SK-N-SH treated with all-trans-retinoic acid at 6 μM for 48 hours (cell line): ENCODE data around the gene HPGD.

Experiments
- ATAC-seq: fragments of 200-7000 bp; cut with Tn5 transposase; 3 replicates; pipeline ENCODE4 v1.9.1; 2020; ENCODE audit warnings: mild to moderate bottlenecking, moderate library complexity
- ARNTL ChIP-seq: fragments of 450-650 bp; formaldehyde crosslinking; IDR thresholded peaks from 2 replicates; pipeline ENCODE4 v1.5.0; 2020; ENCODE audit warnings: low read depth, mild to moderate bottlenecking, moderate library complexity, borderline replicate concordance
- BACH2 ChIP-seq: fragments of 250-450 bp; sonication (Bioruptor Pico); IDR thresholded peaks from 2 replicates; pipeline ENCODE4 v1.9.0; 2021; ENCODE audit warnings: mild to moderate bottlenecking, borderline replicate concordance
- CSDC2 ChIP-seq: fragments of 250-450 bp; sonication (Bioruptor Pico); IDR thresholded peaks from 2 replicates; pipeline ENCODE4 v1.5.0; 2020; ENCODE audit warnings: mild to moderate bottlenecking, moderate library complexity
- ESRRG ChIP-seq: fragments of 250-450 bp; sonication (Bioruptor Pico); IDR thresholded peaks from 2 replicates; pipeline ENCODE4 v1.6.1; 2021; ENCODE audit warnings: mild to moderate bottlenecking
- GLIS3 ChIP-seq: fragments of 250-450 bp; sonication (Bioruptor Pico); IDR thresholded peaks from 2 replicates; pipeline ENCODE4 v1.5.0; 2020; ENCODE audit warnings: mild to moderate bottlenecking, moderate library complexity
- ISL1 ChIP-seq: fragments of 250-450 bp; sonication (Bioruptor Pico); IDR thresholded peaks from 2 replicates; pipeline ENCODE4 v2.1.2; 2022; ENCODE audit warnings: mild to moderate bottlenecking, moderate library complexity
- OSR1 ChIP-seq: fragments of 250-450 bp; sonication (Bioruptor Pico); IDR thresholded peaks from 2 replicates; pipeline ENCODE4 v1.8.0; 2022; ENCODE audit warnings: moderate library complexity, mild to moderate bottlenecking, inconsistent platforms
- PATZ1 ChIP-seq: fragments of 250-450 bp; sonication (Bioruptor Pico); IDR thresholded peaks from 2 replicates; pipeline ENCODE4 v1.8.0; 2020; ENCODE audit warnings: mild to moderate bottlenecking, moderate library complexity, borderline replicate concordance
- POU6F1 ChIP-seq: fragments of 250-450 bp; sonication (Bioruptor Pico); IDR thresholded peaks from 2 replicates; pipeline ENCODE4 v1.8.0; 2021; ENCODE audit warnings: low read depth, mild to moderate bottlenecking, moderate library complexity, borderline replicate concordance
- RARB ChIP-seq: fragments of 250-450 bp; sonication (Bioruptor Pico); IDR thresholded peaks from 2 replicates; pipeline ENCODE4 v1.8.0; 2021; ENCODE audit warnings: mild to moderate bottlenecking, moderate library complexity
- SNAI2 ChIP-seq: fragments of 250-450 bp; sonication (Bioruptor Pico); IDR thresholded peaks from 2 replicates; pipeline ENCODE4 v1.5.0; 2020; ENCODE audit warnings: mild to moderate bottlenecking, moderate library complexity
- TCF4 ChIP-seq: fragments of 250-450 bp; sonication (Bioruptor Pico); IDR thresholded peaks from 2 replicates; pipeline ENCODE4 v1.8.0; 2021; ENCODE audit warnings: mild to moderate bottlenecking, moderate library complexity, borderline replicate concordance
- TOX ChIP-seq: fragments of 250-450 bp; sonication (Bioruptor Pico); IDR thresholded peaks from 2 replicates; pipeline ENCODE4 v1.8.0; 2021; ENCODE audit warnings: mild to moderate bottlenecking, moderate library complexity, borderline replicate concordance
- TSHZ2 ChIP-seq: fragments of 250-450 bp; sonication (Bioruptor Pico); IDR thresholded peaks from 2 replicates; pipeline ENCODE4 v1.5.0; 2020; ENCODE audit warnings: mild to moderate bottlenecking, moderate library complexity
- ZC3H10 ChIP-seq: fragments of 250-450 bp; sonication (Bioruptor Pico); IDR thresholded peaks from 2 replicates; pipeline ENCODE4 v1.5.1; 2021; ENCODE audit warnings: mild to moderate bottlenecking, moderate library complexity
- ZFP3 ChIP-seq: fragments of 250-450 bp; sonication (Bioruptor Pico); IDR thresholded peaks from 2 replicates; pipeline ENCODE4 v1.5.0; 2020; ENCODE audit warnings: mild to moderate bottlenecking, moderate library complexity
- ZFP30 ChIP-seq: fragments of 450-650 bp; formaldehyde crosslinking; IDR thresholded peaks from 2 replicates; pipeline ENCODE4 v1.5.0; 2022; ENCODE audit warnings: mild to moderate bottlenecking, moderate library complexity
- ZNF565 ChIP-seq: fragments of 450-650 bp; formaldehyde crosslinking; conservative IDR thresholded peaks from 2 replicates; pipeline ENCODE4 v1.5.0; 2020; ENCODE audit warnings: low read depth, mild to moderate bottlenecking, moderate library complexity
- ZNF70 ChIP-seq: fragments of 450-650 bp; formaldehyde crosslinking; IDR thresholded peaks from 2 replicates; pipeline ENCODE4 v1.5.0; 2020; ENCODE audit warnings: mild to moderate bottlenecking, moderate library complexity
- ZNF8 ChIP-seq: fragments of 450-650 bp; formaldehyde crosslinking; IDR thresholded peaks from 2 replicates; pipeline ENCODE4 v1.5.0; 2020; ENCODE audit warnings: mild to moderate bottlenecking, moderate library complexity
- TF ChIP-seq, protein P1 (sequence below): fragments of 250-450 bp; sonication (Bioruptor Pico); IDR thresholded peaks from 2 replicates; pipeline ENCODE4 v1.5.1; 2021; ENCODE audit warnings: mild to moderate bottlenecking, moderate library complexity

Gene HPGD

DNA sequence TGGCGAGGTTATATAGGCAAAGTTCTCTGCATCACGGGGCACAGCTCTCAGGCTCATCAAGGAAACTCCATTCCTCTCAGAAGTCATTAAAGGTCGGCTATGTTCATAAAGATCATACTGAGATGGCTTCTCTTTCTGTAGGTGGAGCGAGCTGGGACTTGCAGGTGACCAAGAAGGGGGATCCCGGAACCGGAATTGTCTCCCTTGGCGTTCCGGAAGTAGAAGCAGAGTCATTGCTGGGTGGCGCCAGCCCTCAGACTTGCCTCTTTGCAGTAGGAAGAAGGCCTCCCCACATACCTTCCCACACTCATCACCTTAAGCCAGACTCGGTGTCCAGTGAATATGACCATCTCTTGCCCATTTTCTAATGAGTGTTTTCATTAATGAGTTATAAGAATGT lies 17.9 kb upstream of the HPGD start:
- ATAC-seq: no peak
- TF ChIP-seq RARB: no peak
- no peak for TF ChIP-seq ISL1
- TF ChIP-seq OSR1 (CRISPR knock-in tag): no peak
- no peak for TF ChIP-seq TCF4 (CRISPR knock-in tag)
- no peak for TF ChIP-seq ZNF8 (CRISPR knock-in tag)
- no peak for TF ChIP-seq ZFP3
- no peak for TF ChIP-seq TOX

- TF ChIP-seq OSR1 (CRISPR knock-in tag) (no peak), SNAI2 (CRISPR knock-in tag) (no peak), ZNF70 (CRISPR knock-in tag) (no peak), ZFP30 (CRISPR knock-in tag) (no peak), ZNF565 (CRISPR knock-in tag) (no peak), ZFP3 (no peak), BACH2 (CRISPR knock-in tag) (no peak), GLIS3 (CRISPR knock-in tag) (no peak), PATZ1 (CRISPR knock-in tag) (no peak), POU6F1 (CRISPR knock-in tag) (no peak), TSHZ2 (CRISPR knock-in tag) (no peak), TOX (no peak)
- TF ChIP-seq, protein P1, sequence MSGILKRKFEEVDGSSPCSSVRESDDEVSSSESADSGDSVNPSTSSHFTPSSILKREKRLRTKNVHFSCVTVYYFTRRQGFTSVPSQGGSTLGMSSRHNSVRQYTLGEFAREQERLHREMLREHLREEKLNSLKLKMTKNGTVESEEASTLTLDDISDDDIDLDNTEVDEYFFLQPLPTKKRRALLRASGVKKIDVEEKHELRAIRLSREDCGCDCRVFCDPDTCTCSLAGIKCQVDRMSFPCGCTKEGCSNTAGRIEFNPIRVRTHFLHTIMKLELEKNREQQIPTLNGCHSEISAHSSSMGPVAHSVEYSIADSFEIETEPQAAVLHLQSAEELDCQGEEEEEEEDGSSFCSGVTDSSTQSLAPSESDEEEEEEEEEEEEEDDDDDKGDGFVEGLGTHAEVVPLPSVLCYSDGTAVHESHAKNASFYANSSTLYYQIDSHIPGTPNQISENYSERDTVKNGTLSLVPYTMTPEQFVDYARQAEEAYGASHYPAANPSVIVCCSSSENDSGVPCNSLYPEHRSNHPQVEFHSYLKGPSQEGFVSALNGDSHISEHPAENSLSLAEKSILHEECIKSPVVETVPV (CRISPR knock-in tag): no peak
- no peak for ATAC-seq
These were observed 17.3 kb upstream of the HPGD start for GRCh38 chr4:174539571-174539970.

- ATAC-seq: no peak
- TF ChIP-seq ZNF565 (CRISPR knock-in tag) (no peak), ZC3H10 (no peak), ISL1 (no peak), TCF4 (CRISPR knock-in tag) (no peak), POU6F1 (CRISPR knock-in tag) (no peak), ZFP30 (CRISPR knock-in tag) (no peak), BACH2 (CRISPR knock-in tag) (no peak), ZNF8 (CRISPR knock-in tag) (no peak), ARNTL (CRISPR knock-in tag) (no peak), PATZ1 (CRISPR knock-in tag) (no peak), TOX (no peak), ESRRG (CRISPR knock-in tag) (no peak), CSDC2 (CRISPR knock-in tag) (no peak), OSR1 (CRISPR knock-in tag) (no peak)
- TF ChIP-seq, protein P1 (CRISPR knock-in tag): no peak
These were observed 16.6 kb upstream of the HPGD start for GRCh38 chr4:174538876-174539250.
